ENCODE results near the gene BIRC3. TPM values are rescaled to one million over a fixed set of nuclear protein-coding genes. Genes with fewer than 3 reads are reported as not detected.

Gene BIRC3
- polyA plus RNA-seq, 1 donor (not counting 4 experiments of a cell fraction or from before 2014, with no cell fraction given): 2.1 TPM

GRCh38 chr11:102306817-102307726, 10.2 kb upstream of the BIRC3 start:
- Histone ChIP-seq H3K9ac (ENCODE audit: control insufficient read depth, extremely low read depth, insufficient read depth, low read length) (peak overlapping the region; percentile 68), H4K20me1 (ENCODE audit: control insufficient read depth, extremely low read depth, insufficient read depth, low read length) (no peaks in the 10 kb centered on the region), H3K9me3 (ENCODE audit: control insufficient read depth, low read depth, low read length) (peaks cover 2% of the 10 kb centered on the region), H3K4me2 (ENCODE audit: control insufficient read depth, extremely low read depth, insufficient read depth, low read depth, low read length) (peak overlapping the region; percentile 81), H3K9me1 (ENCODE audit: control insufficient read depth, extremely low read depth, insufficient read depth, low read length) (no peaks in the 10 kb centered on the region), H3K36me3 (ENCODE audit: control insufficient read depth in 2 of 2, extremely low read depth in 1 of 2, insufficient read depth in 2 of 2, low read length in 2 of 2) (no peaks in the 10 kb centered on the region), H3K4me3 (ENCODE audit: control insufficient read depth in 2 of 3, extremely low read depth in 1 of 3, insufficient read depth in 2 of 3, low read depth in 1 of 3, low read length in 3 of 3) (peak overlapping the region in 2 of 3 experiments; percentile 29 to 39), H2AFZ (ENCODE audit: control insufficient read depth, low read length) (peak overlapping the region; percentile 63), H3K27ac (ENCODE audit: control insufficient read depth, insufficient read depth, low read length) (peak overlapping the region; percentile 95), H3K4me1 (ENCODE audit: control insufficient read depth, extremely low read depth, insufficient read depth, low read length) (peaks cover 45% of the 10 kb centered on the region), H3K79me2 (ENCODE audit: control insufficient read depth, insufficient read depth, low read length) (no peaks in the 10 kb centered on the region), H3K27me3 (ENCODE audit: control insufficient read depth, extremely low read depth, insufficient read depth, low read length) (no peaks in the 10 kb centered on the region)
- DNase-seq (ENCODE audit: low read depth, low spot score) (no peak), FAIRE-seq (peak; percentile 78)
- dilution Hi-C loops (cut with MboI; ENCODE audit: extremely low pct_ligation_motif_present, low sequenced_read_pairs): no loop called here
- TF ChIP-seq, protein P1, sequence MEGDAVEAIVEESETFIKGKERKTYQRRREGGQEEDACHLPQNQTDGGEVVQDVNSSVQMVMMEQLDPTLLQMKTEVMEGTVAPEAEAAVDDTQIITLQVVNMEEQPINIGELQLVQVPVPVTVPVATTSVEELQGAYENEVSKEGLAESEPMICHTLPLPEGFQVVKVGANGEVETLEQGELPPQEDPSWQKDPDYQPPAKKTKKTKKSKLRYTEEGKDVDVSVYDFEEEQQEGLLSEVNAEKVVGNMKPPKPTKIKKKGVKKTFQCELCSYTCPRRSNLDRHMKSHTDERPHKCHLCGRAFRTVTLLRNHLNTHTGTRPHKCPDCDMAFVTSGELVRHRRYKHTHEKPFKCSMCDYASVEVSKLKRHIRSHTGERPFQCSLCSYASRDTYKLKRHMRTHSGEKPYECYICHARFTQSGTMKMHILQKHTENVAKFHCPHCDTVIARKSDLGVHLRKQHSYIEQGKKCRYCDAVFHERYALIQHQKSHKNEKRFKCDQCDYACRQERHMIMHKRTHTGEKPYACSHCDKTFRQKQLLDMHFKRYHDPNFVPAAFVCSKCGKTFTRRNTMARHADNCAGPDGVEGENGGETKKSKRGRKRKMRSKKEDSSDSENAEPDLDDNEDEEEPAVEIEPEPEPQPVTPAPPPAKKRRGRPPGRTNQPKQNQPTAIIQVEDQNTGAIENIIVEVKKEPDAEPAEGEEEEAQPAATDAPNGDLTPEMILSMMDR (optimal IDR thresholded peaks at IDR 0.05 in 1 of 3, IDR thresholded peaks at IDR 0.05 in 1 of 3, conservative IDR thresholded peaks at IDR 0.05 in 1 of 3; ENCODE audit: extremely low read depth in 1 of 3, insufficient read depth in 2 of 3, low read length in 3 of 3): no peak
- no peak for TF ChIP-seq EZH2 (IDR thresholded peaks at IDR 0.05; ENCODE audit: low read length)

- peaks cover 45% of the 10 kb centered on the region for H3K4me1 ChIP-seq (ENCODE audit: control insufficient read depth, extremely low read depth, insufficient read depth, low read length)
- FAIRE-seq: no peak
- H3K4me2 ChIP-seq (ENCODE audit: control insufficient read depth, extremely low read depth, insufficient read depth, low read depth, low read length): no peak overlapping the region
- H3K9me3 ChIP-seq (ENCODE audit: control insufficient read depth, low read depth, low read length): peaks cover under 1% of the 10 kb centered on the region
- H3K27ac ChIP-seq (ENCODE audit: control insufficient read depth, insufficient read depth, low read length): peak overlapping the region; percentile 95
- no peak overlapping the region for H3K9ac ChIP-seq (ENCODE audit: control insufficient read depth, extremely low read depth, insufficient read depth, low read length)
- TF ChIP-seq EZH2 (IDR thresholded peaks at IDR 0.05; ENCODE audit: low read length): no peak
- TF ChIP-seq, protein P1 (optimal IDR thresholded peaks at IDR 0.05 in 1 of 3, IDR thresholded peaks at IDR 0.05 in 1 of 3, conservative IDR thresholded peaks at IDR 0.05 in 1 of 3; ENCODE audit: extremely low read depth in 1 of 3, insufficient read depth in 2 of 3, low read length in 3 of 3): no peak
- dilution Hi-C loops (cut with MboI; ENCODE audit: extremely low pct_ligation_motif_present, low sequenced_read_pairs): no loop called here
- DNase-seq (ENCODE audit: low read depth, low spot score): no peak
- no peak overlapping the region for H2AFZ ChIP-seq (ENCODE audit: control insufficient read depth, low read length)
- H3K9me1 ChIP-seq (ENCODE audit: control insufficient read depth, extremely low read depth, insufficient read depth, low read length): no peaks in the 10 kb centered on the region
- H3K79me2 ChIP-seq (ENCODE audit: control insufficient read depth, insufficient read depth, low read length): no peaks in the 10 kb centered on the region
- H3K4me3 ChIP-seq (ENCODE audit: control insufficient read depth in 2 of 3, extremely low read depth in 1 of 3, insufficient read depth in 2 of 3, low read depth in 1 of 3, low read length in 3 of 3): no peak overlapping the region
- no peaks in the 10 kb centered on the region for H3K27me3 ChIP-seq (ENCODE audit: control insufficient read depth, extremely low read depth, insufficient read depth, low read length)
- no peaks in the 10 kb centered on the region for H3K36me3 ChIP-seq (ENCODE audit: control insufficient read depth in 2 of 2, extremely low read depth in 1 of 2, insufficient read depth in 2 of 2, low read length in 2 of 2)
- no peaks in the 10 kb centered on the region for H4K20me1 ChIP-seq (ENCODE audit: control insufficient read depth, extremely low read depth, insufficient read depth, low read length)
These were observed 9.6 kb upstream of the BIRC3 start for GRCh38 chr11:102307727-102308038.

All from keratinocyte (primary cell).